OCI-LY3 (cell line): Measurements from ENCODE around the gene INTS1.

ENCODE experiments used
- CTCF ChIP-seq: fragments of 200-600, 300-600 bp; sonication (generic); IDR thresholded peaks from 2 replicates; pipeline ENCODE4 v1.5.1; 2014; ENCODE audit warnings: antibody characterized with exemption, low read length, low read depth
- EZH2phosphoT487 ChIP-seq: fragments of 200-600 bp; shearing (Covaris generic); IDR thresholded peaks from 2 replicates; pipeline ENCODE4 v1.6.1; 2018; ENCODE audit warnings: antibody characterized with exemption, mixed run types, low read depth

GRCh38 chr7:1539181-1539881 lies 35.1 kb upstream of the INTS1 start:
- no peak for TF ChIP-seq CTCF
- TF ChIP-seq EZH2phosphoT487: no peak
